Measurements from ENCODE around the gene CLEC16A. TPM values are rescaled to one million over a fixed set of nuclear protein-coding genes. Genes with fewer than 3 reads are reported as not detected.

Gene CLEC16A
- total and polyA plus RNA-seq, 9 of the 15 experiments (the other 6 are each of a cell fraction or from before 2014, with no cell fraction given) = 1.00 to 22.3 (median 10.0) TPM

DNA sequence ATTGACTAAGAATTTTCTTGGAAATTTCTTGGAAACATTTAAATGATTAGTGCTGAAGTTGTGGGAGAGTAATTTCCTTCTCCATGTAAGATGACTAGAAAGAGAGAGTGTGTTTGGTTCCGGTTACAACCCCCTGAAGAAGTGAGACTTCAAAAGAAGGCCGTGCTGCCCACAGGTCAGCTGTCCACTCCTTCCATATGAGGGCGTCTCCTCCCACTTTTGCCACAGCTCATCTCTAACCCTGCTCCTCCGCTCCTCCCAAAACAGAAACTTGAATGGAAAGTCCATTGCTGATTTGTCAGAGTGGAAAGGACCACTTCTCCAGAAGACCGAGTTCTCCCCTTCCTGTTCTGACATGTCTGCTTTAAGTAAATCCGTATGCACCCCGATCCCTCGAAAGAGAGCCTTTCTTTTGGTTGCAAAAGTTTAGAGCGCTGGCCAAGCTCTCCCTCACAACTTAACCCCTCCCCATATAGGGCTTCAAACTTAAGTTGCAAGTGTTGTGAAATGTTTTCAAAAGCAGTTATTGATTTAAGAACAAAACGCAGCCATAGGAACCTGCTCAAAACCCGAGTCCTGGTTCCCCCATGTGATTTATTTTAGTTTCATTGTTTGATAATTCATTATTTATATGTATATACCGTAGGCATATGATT is 182.2 kb downstream of the CLEC16A start (continued):
- TF ChIP-seq, protein P1, sequence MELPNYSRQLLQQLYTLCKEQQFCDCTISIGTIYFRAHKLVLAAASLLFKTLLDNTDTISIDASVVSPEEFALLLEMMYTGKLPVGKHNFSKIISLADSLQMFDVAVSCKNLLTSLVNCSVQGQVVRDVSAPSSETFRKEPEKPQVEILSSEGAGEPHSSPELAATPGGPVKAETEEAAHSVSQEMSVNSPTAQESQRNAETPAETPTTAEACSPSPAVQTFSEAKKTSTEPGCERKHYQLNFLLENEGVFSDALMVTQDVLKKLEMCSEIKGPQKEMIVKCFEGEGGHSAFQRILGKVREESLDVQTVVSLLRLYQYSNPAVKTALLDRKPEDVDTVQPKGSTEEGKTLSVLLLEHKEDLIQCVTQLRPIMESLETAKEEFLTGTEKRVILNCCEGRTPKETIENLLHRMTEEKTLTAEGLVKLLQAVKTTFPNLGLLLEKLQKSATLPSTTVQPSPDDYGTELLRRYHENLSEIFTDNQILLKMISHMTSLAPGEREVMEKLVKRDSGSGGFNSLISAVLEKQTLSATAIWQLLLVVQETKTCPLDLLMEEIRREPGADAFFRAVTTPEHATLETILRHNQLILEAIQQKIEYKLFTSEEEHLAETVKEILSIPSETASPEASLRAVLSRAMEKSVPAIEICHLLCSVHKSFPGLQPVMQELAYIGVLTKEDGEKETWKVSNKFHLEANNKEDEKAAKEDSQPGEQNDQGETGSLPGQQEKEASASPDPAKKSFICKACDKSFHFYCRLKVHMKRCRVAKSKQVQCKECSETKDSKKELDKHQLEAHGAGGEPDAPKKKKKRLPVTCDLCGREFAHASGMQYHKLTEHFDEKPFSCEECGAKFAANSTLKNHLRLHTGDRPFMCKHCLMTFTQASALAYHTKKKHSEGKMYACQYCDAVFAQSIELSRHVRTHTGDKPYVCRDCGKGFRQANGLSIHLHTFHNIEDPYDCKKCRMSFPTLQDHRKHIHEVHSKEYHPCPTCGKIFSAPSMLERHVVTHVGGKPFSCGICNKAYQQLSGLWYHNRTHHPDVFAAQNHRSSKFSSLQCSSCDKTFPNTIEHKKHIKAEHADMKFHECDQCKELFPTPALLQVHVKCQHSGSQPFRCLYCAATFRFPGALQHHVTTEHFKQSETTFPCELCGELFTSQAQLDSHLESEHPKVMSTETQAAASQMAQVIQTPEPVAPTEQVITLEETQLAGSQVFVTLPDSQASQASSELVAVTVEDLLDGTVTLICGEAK (IDR thresholded peaks at IDR 0.05) = no peak
- TF ChIP-seq, protein P1 (CRISPR knock-in tag; IDR thresholded peaks at IDR 0.05) = no peak
- TF ChIP-seq ESRRA (IDR thresholded peaks at IDR 0.05; ENCODE audit: borderline replicate concordance, low read depth) (no peak), EWSR1 (IDR thresholded peaks at IDR 0.05; ENCODE audit: borderline replicate concordance, low read depth, partially characterized antibody) (no peak), GATA2 (CRISPR knock-in tag; IDR thresholded peaks at IDR 0.05) (no peak), ZNF146 (CRISPR knock-in tag; IDR thresholded peaks at IDR 0.05; ENCODE audit: unreplicated experiment) (no peak), TCF7 (IDR thresholded peaks at IDR 0.05; ENCODE audit: borderline replicate concordance) (no peak), L3MBTL2 (IDR thresholded peaks at IDR 0.05) (peak; percentile 77), JUND (IDR thresholded peaks at IDR 0.05; ENCODE audit: borderline replicate concordance, low read depth, low read length) (0 out of 2 replicates have a peak, but pooled peaks have one; percentile 3), JUND (tag; IDR thresholded peaks at IDR 0.05; ENCODE audit: borderline replicate concordance, low read depth, low read length) (no peak; the same call in 2 of the 3 replicates), TRIM24 (IDR thresholded peaks at IDR 0.05) (no peak)
- TF ChIP-seq, protein P2, sequence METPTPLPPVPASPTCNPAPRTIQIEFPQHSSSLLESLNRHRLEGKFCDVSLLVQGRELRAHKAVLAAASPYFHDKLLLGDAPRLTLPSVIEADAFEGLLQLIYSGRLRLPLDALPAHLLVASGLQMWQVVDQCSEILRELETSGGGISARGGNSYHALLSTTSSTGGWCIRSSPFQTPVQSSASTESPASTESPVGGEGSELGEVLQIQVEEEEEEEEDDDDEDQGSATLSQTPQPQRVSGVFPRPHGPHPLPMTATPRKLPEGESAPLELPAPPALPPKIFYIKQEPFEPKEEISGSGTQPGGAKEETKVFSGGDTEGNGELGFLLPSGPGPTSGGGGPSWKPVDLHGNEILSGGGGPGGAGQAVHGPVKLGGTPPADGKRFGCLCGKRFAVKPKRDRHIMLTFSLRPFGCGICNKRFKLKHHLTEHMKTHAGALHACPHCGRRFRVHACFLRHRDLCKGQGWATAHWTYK (CRISPR knock-in tag; IDR thresholded peaks at IDR 0.05) = 0 out of 2 replicates have a peak, but pooled peaks have one; percentile 12
- TF ChIP-seq, protein P3, sequence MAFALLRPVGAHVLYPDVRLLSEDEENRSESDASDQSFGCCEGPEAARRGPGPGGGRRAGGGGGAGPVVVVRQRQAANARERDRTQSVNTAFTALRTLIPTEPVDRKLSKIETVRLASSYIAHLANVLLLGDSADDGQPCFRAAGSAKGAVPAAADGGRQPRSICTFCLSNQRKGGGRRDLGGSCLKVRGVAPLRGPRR (CRISPR knock-in tag; IDR thresholded peaks at IDR 0.05) = no peak
- TF ChIP-seq, protein P4, sequence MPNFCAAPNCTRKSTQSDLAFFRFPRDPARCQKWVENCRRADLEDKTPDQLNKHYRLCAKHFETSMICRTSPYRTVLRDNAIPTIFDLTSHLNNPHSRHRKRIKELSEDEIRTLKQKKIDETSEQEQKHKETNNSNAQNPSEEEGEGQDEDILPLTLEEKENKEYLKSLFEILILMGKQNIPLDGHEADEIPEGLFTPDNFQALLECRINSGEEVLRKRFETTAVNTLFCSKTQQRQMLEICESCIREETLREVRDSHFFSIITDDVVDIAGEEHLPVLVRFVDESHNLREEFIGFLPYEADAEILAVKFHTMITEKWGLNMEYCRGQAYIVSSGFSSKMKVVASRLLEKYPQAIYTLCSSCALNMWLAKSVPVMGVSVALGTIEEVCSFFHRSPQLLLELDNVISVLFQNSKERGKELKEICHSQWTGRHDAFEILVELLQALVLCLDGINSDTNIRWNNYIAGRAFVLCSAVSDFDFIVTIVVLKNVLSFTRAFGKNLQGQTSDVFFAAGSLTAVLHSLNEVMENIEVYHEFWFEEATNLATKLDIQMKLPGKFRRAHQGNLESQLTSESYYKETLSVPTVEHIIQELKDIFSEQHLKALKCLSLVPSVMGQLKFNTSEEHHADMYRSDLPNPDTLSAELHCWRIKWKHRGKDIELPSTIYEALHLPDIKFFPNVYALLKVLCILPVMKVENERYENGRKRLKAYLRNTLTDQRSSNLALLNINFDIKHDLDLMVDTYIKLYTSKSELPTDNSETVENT (CRISPR knock-in tag; IDR thresholded peaks at IDR 0.05) = no peak

Measured in K562 (cell line).